ENCODE results near the gene LCMT2. TPM values are rescaled to one million over a fixed set of nuclear protein-coding genes. Genes with fewer than 3 reads are reported as not detected.
"Not testable (repeated sequence)": the region's sequence is repeated elsewhere in the genome, so short reads cannot be mapped to it uniquely, and the experiment has no call there.

Gene LCMT2
- total RNA-seq, 1 experiment from 2014 or later, result 10.0 TPM

DNA sequence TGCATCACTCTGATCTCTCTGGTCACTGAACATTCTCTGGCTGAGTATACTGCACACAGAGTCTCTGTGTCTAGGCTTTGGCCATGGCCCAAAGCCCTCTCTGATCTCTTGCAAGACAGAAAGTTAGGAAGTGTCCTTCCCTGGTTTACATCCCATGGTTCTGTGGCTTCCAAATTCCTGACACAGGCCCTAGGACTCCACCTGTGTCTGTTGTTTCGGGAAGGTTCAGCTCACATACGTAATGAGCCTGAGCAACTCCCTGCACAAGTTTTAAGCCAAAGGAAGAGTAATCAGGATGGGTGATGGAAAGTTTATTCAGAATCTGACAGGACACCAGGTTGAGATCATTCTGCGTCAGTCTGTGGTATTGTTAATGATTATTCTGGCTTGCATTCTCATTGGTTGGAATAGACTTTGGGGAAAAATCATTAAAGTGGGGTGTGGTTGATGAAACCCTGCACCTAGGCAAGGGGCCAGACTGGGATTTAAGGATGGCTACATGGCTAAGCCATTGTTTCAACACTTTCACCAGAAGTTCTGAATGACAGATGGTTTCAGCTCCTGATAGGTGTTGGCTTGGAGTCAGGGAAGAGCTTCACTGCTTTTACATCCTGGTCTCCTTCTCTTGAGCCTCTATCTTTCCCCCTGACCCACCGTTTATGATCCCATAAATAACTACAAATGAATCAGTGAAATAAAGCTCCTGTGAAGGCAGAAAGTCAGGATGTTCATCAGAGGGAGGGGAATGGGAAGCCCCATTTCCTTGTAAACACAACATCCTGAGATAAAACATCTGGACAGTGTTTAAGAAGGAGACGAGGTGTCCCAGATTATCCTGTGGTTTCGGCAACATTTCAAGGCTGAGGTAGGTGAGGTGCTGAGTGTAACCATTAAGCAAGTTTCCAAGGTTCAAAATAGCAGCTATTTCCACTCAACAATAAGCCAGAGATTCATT is 14.1 kb downstream of the LCMT2 start:
- DNase-seq (ENCODE audit: extremely low read depth, low read depth), result no peak

- DNase-seq (ENCODE audit: extremely low read depth, low read depth), result no peak
Observed at GRCh38 chr15:43314171-43314570, 16.2 kb downstream of the LCMT2 start.

- no peak for DNase-seq (ENCODE audit: extremely low read depth, low read depth)
Observed at GRCh38 chr15:43312378-43312777, 18.0 kb downstream of the LCMT2 start.

GRCh38 chr15:43302205-43302817 is 28.1 kb downstream of the LCMT2 start, which contains the start of gene TGM7:
Gene TGM7, minus strand, starts transcription at chr15:43302255.
- DNase-seq (ENCODE audit: extremely low read depth, low read depth), result no peak

DNA sequence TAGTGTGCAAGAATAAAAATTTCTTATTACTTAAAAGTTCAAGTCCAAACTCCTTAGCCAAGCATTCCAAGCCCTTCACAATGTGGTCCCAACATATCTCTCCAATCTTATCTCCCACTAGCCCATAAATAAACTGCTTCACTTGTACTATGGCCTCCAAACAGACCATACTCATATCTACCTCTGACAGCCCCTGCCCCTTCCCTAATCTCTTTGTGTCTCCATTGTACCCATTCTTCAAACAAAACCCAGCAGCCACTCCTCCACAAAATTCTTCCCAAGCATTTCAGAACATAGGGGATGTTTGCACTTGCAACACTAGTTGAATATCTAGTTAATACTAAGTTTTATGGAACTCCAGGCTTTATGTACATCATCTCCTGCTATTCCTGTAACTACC is 30.5 kb downstream of the LCMT2 start:
- no peak for DNase-seq (ENCODE audit: extremely low read depth, low read depth)

DNA sequence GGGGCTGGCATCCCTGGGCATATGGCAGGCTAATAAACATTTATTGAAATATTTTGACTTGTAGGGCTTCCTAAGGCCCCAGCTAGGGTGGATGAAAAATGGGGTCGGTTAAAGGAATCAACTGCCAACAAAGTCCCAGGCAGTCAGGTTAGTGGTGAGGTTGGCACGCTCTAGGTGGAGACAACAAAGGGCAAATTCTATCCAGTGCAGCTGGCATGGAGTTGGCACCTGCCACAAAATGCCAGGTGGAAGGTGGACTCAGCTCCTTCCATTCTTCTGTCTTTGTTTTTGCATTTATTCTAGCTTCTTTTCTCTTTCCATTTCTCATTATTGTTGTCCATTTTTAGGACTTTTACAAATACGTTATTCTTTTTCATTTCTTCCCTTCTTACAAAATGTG is 31.0 kb downstream of the LCMT2 start:
- no peak for DNase-seq (ENCODE audit: extremely low read depth, low read depth)

- DNase-seq (ENCODE audit: extremely low read depth, low read depth), result no peak
Observed at GRCh38 chr15:43294091-43294706, 36.2 kb downstream of the LCMT2 start.

DNA sequence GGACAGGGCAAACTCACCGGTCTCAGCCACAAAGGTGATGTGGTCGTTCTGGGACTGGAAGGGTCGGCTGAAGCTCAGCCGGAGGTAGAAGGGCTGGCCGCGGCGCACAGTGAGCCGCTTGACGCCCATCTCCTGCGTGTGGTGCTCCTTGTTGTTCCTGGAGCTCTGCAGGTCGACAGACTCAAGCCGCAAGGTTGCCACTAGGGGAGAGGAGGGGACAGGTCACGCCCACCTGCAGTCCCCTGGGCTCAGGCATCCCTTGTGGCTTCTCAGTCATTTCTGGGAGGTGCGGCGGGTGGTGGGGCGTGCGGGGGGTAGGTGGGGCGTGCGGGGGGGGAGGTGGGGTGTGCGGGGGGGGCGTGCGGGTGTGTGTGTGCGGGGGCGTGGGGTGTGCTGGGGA is 36.9 kb downstream of the LCMT2 start:
- DNase-seq (ENCODE audit: extremely low read depth, low read depth), result no peak

- no peak for DNase-seq (ENCODE audit: extremely low read depth, low read depth)
Observed at GRCh38 chr15:43292375-43293078, 37.8 kb downstream of the LCMT2 start.

- DNase-seq (ENCODE audit: extremely low read depth, low read depth), result not testable (repeated sequence)
Observed at GRCh38 chr15:43289656-43290055, 40.7 kb downstream of the LCMT2 start.

- no peak for DNase-seq (ENCODE audit: extremely low read depth, low read depth)
Observed at GRCh38 chr15:43287254-43287653, 43.1 kb downstream of the LCMT2 start.

- DNase-seq (ENCODE audit: extremely low read depth, low read depth), result no peak
Observed at GRCh38 chr15:43286074-43286473, 44.3 kb downstream of the LCMT2 start.

DNA sequence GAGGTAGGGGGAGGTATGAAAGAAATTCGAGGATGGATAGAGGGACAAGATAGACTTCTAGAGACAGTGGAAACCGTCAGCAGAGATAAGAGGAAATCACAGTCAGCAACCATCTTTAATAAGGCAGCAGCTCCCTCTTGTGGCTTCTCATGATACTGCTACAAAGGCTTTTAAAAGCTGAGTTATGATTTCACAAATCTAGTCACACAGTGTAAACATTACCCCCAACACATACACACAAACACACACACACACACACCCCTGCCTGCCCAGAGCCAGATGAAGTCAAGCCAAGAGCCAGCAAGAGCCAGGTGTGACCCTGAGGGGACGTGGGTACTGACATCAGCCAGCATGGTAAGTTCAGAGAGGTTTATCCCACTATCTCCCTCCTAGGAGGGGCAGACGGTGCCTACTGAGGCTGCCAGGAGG is 44.8 kb downstream of the LCMT2 start:
- peak; percentile 72 for DNase-seq (ENCODE audit: extremely low read depth, low read depth)

DNA sequence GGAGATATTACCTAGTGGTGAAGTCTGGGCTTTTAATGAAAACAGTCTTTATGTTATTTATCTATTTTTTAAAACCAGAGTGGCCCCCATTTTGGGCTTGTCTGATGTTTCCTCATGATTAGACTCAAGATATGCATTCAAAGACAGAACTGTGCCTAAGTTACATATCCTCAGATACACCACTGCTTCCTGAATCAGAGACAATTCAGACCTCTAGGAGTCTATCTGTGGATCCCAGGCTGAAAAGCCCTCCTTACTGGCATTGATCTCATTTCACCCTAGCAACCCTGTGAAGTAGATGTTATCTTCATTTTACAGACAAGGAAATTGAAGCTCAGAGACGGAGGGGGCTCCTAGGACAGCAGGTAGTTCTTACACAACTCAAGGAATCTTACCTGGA is 46.8 kb downstream of the LCMT2 start:
- DNase-seq (ENCODE audit: extremely low read depth, low read depth), result no peak

DNA sequence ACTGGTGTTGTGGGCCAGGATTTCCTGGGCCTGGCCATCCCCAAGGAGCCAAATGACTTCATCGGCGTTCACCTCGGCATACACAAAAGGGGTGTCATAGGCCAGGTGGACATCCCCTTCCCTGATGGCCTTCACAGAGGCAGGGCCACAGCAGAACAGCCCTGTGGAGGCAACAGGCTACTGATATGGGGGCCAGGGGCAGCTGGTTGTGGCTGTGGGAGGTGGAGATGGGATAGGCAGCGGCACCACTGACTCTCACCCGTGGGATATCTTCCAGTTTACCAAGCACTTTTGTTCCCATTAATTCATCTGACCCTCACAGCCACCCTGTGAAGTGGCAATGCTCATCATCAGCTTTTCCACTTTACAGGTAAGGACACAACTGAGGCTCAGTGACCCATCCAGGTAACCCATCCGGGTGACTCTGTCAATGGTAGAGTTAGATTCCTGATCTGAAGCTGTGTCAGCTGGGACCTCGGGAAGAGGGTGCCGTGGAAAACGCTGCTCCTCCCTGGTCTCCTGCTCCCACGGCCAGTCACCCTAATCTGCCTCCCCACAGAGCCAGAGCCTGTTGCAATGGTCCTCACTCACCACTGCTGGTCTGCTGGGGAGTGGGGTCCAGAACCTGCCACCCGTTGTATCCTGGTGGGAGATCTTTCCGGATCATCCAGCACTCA is 48.3 kb downstream of the LCMT2 start:
- DNase-seq (ENCODE audit: extremely low read depth, low read depth), result no peak

DNA sequence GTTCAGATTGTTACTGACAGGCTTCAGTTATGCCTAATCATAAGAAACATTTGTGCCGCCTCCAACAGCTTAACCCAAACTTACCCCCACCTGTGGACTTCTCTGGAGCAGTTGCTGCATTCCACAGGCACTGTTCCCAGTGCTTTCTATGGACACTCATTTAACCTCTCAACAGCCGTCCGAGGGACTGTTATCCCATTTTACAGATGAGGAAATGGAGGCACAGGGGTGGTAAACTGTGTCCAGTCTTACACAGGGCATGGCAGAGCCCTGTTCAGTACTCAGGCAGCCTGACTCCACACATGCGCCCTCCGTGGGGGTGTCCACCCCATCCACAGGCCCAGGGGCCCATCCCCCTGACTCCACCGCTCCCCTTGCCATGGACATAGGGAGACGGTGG is 49.4 kb downstream of the LCMT2 start:
- no peak for DNase-seq (ENCODE audit: extremely low read depth, low read depth)

DNA sequence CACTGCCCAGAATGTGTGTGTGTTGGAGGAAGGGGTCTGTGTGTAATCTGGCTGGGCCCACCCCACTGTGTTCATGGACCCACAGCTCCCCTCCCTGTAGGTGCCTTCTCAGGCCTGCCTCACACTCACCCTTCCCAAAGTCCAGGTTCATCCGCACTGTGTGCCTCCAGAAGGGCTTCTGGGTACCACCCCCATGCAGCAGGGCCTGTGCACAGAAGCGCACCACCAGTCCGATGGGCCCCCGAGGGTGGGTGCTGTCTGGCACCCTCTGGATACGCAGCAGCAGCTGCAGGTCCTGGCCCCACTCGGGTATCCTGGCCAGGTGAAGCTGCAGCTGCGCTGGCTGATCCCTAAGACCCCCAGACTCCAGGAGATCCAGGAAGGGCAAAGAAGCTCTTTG is 50.9 kb downstream of the LCMT2 start:
- no peak for DNase-seq (ENCODE audit: extremely low read depth, low read depth)

DNA sequence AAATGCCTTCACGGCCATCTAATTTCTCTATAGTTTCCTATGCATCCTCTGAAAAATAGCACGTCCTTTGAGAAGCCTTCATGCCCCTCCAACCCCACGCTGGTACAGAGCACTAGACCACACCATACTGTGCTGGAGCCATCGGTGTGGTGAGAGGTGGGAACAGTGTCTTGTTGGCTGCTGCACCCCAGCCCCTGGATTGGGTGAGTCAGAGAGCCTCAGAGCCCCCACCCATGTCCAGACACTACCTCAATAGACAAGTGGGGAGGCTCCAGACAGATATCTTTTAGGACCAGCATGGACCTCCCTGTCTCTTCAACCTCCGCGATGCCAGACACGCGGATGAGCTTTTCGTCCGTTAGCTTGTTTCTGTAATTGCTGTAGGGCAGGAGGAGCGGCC is 51.5 kb downstream of the LCMT2 start:
- no peak for DNase-seq (ENCODE audit: extremely low read depth, low read depth)

DNA sequence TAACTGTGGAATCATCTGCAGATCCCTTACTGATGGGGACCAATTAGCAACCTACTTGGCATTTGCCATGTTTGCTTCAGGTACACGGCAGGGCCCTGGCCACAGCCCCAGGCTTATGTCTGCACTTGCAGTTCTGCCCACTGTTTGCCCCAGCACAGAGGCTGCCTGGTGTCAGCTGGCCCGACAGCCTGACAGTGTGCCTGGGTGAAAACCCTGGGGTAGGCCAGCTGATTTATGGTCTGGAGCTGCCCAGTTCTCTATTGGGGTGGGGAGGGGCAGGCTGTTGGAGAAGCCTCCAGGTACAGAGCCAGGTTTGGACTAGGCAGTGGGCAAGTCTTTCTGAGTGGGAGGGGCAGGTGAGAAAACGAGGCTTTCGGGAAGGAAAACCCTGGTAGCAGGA is 52.5 kb downstream of the LCMT2 start:
- no peak for DNase-seq (ENCODE audit: extremely low read depth, low read depth)

- no peak for DNase-seq (ENCODE audit: extremely low read depth, low read depth)
Observed at GRCh38 chr15:43277231-43277823, 53.0 kb downstream of the LCMT2 start.
